ENCODE measurements around the gene FAAP100.

FAAP100 gene

DNA sequence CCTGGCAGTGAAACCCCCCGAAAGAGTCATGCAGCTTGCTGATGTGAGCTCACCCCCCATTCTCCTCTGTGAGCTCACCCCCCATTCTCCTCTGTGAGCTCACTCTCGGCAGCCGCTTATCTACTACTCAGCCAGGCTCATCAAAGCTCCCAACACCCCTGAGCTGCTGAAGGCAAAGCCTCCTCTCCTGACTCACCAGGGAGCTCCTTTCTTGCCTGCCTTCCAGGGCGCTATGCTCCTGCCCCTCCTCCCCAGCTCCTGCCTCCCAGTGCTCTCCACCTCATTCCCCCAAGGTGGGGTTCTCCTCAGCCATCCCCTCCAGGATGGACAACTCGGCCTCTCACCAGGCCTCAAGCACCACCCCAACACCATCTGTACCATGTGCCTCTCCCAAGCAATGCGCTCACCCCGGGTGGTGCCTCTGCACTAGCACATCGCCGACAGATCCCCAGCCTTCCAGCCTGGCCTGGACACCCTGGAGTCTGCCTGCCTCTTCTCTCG lies 27.7 kb upstream of the FAAP100 start:
- H3K27ac ChIP-seq, result no peak overlapping the region
- TF ChIP-seq, protein P1, sequence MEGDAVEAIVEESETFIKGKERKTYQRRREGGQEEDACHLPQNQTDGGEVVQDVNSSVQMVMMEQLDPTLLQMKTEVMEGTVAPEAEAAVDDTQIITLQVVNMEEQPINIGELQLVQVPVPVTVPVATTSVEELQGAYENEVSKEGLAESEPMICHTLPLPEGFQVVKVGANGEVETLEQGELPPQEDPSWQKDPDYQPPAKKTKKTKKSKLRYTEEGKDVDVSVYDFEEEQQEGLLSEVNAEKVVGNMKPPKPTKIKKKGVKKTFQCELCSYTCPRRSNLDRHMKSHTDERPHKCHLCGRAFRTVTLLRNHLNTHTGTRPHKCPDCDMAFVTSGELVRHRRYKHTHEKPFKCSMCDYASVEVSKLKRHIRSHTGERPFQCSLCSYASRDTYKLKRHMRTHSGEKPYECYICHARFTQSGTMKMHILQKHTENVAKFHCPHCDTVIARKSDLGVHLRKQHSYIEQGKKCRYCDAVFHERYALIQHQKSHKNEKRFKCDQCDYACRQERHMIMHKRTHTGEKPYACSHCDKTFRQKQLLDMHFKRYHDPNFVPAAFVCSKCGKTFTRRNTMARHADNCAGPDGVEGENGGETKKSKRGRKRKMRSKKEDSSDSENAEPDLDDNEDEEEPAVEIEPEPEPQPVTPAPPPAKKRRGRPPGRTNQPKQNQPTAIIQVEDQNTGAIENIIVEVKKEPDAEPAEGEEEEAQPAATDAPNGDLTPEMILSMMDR (conservative IDR thresholded peaks at IDR 0.05), result no peak

DNA sequence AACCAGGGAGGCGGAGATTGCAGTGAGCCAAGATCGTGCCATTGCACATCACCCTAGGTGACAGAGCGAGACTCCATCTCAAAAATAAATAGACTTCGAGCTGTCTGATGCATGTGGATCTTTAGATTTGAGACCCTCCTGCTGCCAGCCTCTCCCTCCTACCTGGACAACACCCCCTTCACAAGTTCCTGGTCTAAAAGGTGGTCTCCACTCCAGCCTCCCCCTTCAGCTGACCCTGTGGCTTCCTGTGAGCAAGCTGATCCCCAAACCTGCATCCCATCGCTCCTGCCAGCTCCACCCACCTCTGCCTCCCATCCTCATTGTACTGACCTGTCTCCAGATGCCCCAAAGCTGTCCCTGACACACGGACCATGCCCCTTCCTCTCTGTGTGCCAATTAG lies 27.1 kb upstream of the FAAP100 start:
- no peak overlapping the region for H3K27ac ChIP-seq
- TF ChIP-seq, protein P1 (conservative IDR thresholded peaks at IDR 0.05), result no peak

DNA sequence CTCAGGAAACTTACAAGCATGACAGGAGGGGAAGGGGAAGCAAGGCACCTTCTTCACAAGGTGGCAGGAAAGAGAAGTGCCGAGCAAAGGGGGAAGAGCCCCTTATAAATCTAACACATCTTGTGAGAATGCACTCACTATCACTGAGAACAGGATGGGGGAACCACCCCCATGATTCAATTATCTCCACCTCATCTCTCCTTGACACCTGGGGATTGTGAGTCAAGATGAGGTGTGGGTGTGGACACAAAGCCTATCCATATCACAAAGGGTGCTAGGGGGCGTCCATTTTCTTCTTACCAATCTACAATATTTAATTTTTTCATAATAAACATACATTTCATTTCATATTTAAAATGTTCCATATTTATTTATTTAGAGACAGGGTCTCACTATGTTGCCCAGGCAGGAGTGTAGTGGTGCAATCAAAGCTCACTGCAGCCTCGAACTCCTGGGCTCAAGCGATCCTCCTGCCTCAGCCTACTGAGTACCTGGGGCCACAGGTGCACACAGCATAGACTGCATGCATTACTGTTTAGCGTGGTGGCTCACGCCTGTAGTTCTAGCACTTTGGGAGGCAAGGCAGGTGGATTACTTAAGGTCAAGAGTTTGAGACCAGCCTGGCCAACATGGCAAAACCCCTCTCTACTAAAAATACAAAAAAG lies 26.5 kb upstream of the FAAP100 start:
- H3K27ac ChIP-seq, result no peak overlapping the region
- TF ChIP-seq, protein P1 (conservative IDR thresholded peaks at IDR 0.05), result no peak

DNA sequence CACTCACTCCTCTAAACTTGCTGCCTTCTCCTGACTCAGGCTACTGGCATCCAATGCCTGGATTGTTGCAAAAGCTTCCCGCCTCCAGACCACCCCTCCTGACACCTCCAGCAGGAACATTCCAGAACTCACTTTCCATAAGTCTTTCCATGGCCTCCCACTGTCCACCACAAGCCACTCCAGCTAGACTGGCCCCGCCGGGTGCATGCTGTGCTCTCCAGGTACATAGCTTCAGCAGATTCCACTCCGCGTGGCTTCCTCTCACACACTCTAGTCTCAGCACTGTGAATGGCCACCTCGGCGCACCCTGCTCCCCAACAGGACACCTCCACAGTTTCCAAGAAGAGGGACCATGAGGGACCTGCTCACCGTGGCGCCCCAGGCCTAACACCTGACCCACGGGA lies 25.9 kb upstream of the FAAP100 start:
- no peak overlapping the region for H3K27ac ChIP-seq
- TF ChIP-seq, protein P1 (conservative IDR thresholded peaks at IDR 0.05), result no peak

DNA sequence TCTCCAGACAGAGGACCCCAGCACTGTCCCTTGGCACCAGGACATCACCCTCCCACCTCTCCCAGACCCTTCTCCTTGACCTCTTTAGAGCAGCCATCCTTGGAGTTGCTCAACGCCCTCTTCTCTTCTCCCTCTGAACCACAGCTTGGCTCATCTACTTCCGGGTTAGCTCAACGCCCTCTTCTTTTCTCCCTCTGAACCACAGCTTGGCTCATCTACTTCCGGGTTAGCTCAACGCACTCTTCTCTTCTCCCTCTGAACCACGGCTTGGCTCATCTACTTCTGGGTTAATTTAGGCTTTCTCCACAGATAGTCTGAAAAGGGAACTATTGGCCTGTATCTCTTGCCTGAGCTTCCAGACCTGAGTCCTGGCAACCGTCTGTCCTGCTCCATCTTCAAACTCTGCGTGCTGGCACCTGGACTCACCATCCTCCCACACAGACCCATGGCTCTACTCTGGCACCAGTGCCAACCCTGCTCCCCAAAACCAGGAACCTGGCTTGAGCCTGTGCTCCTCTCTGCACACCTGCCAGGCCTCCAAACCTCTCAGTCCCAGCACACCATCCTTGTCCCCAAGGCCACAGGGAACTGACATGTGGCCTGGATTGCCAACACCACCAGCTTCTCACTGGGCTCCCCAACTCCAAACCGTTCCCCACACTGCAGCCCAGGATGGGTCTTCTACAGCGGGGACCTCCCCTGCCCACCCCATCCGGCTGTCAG lies 25.3 kb upstream of the FAAP100 start:
- TF ChIP-seq, protein P1 (conservative IDR thresholded peaks at IDR 0.05), result no peak
- peak overlapping the region; percentile 34; the same call in 1 of the 2 replicates for H3K27ac ChIP-seq

DNA sequence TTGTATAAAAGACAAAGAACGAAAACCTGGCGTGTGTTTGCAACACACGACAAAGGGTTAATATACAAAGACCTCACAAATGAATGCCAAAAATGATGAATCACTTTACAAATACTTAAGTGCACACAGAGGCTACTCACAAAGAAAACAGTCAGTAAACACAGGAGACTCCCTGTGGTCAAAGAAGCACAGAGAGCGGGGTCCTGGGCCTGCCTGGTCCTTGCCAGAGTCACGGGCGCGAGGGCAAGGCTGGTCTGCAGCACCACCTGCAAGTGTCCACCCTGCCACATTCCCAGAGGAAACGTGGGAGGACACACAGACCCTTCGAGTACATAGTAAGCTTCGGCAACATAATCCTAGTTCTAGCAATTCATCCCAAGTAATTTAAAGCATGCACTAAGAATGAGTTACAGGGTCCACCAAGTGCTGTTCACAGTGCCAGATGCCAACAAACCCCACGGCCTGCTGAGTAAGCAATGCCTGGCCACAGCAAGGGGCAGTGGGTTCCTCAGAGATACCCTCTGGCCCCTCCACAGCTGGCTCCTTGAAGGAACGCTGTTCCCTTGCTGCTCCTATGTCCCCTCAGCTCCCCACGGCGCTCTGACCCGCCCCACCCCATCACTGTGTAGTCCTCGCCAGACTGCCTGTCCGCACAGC lies 24.6 kb upstream of the FAAP100 start:
- H3K27ac ChIP-seq, result peak overlapping the region; percentile 34
- TF ChIP-seq, protein P1 (conservative IDR thresholded peaks at IDR 0.05), result no peak

DNA sequence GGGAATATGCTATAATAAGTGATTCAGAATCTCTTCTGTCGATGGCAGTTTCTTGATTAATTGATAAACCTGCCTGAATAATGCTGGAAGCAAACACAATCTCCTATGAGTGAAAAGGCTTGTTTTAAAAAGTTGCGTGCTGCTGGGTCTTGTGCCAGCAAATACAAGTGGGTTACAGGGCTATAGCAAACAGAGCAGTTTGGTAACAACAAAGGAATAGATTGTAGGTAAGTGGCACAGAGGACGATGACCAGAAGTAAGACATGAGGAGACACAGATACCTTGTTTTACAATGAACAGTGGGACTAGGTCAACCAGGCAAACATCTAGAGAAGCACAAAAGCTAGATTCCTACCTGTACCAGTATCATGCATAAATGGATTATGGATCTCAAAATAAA lies 23.7 kb upstream of the FAAP100 start:
- peak overlapping the region; percentile 34; the same call in 1 of the 2 replicates for H3K27ac ChIP-seq
- TF ChIP-seq, protein P1 (conservative IDR thresholded peaks at IDR 0.05), result no peak

All from VCaP (cell line).